GM06990 (cell line): ENCODE results near the gene TMEM229B.

ENCODE experiments used
- DNase-seq: peaks from one replicate; pipeline ENCODE4 v3.0.0-alpha.2; 2011; ENCODE audit not compliant: insufficient read length; ENCODE audit errors: extremely low read depth
- H3K27me3 ChIP-seq: replicated peaks from 2 replicates; pipeline ENCODE4 v1.6.0; 2011; ENCODE audit warnings: low read length; ENCODE audit not compliant: control insufficient read depth, insufficient read depth
- H3K36me3 ChIP-seq: 2 replicates; pipeline ENCODE4 v1.5.1; 2011; ENCODE audit warnings: low read length; ENCODE audit not compliant: control insufficient read depth, insufficient read depth
- H3K4me3 ChIP-seq: replicated peaks from 2 replicates; pipeline ENCODE4 v1.5.1; 2011; ENCODE audit warnings: low read depth, mild to moderate bottlenecking, control low read depth, low read length
- CTCF ChIP-seq: IDR thresholded peaks from 2 replicates; pipeline ENCODE4 v1.5.1; 2011; ENCODE audit warnings: low read length, control low read depth, mild to moderate bottlenecking, inconsistent platforms; ENCODE audit not compliant: insufficient read depth, poor library complexity, severe bottlenecking

TMEM229B gene

GRCh38 chr14:67500981-67501380 lies 12.5 kb upstream of the TMEM229B start:
- H3K36me3 ChIP-seq: no peaks in the 10 kb centered on the region
- H3K4me3 ChIP-seq: no peak overlapping the region
- no peak for TF ChIP-seq CTCF
- no peak for DNase-seq
- no peaks in the 10 kb centered on the region for H3K27me3 ChIP-seq

- TF ChIP-seq CTCF: no peak
- no peak for DNase-seq
- Histone ChIP-seq H3K36me3 (no peaks in the 10 kb centered on the region), H3K4me3 (no peak overlapping the region), H3K27me3 (no peaks in the 10 kb centered on the region)
Observed at GRCh38 chr14:67497716-67498115, 9.2 kb upstream of the TMEM229B start.

GRCh38 chr14:67497216-67497615 lies 8.7 kb upstream of the TMEM229B start:
- Histone ChIP-seq H3K27me3 (no peaks in the 10 kb centered on the region), H3K4me3 (no peak overlapping the region), H3K36me3 (no peaks in the 10 kb centered on the region)
- no peak for TF ChIP-seq CTCF
- no peak for DNase-seq

GRCh38 chr14:67495827-67496226 lies 7.3 kb upstream of the TMEM229B start:
- H3K4me3 ChIP-seq: no peak overlapping the region
- no peaks in the 10 kb centered on the region for H3K27me3 ChIP-seq
- no peaks in the 10 kb centered on the region for H3K36me3 ChIP-seq
- TF ChIP-seq CTCF: no peak
- DNase-seq: no peak

- Histone ChIP-seq H3K36me3 (no peaks in the 10 kb centered on the region), H3K27me3 (no peaks in the 10 kb centered on the region), H3K4me3 (no peak overlapping the region)
- peak; percentile 67 for DNase-seq
- TF ChIP-seq CTCF: no peak
Observed at GRCh38 chr14:67493092-67493717, 4.7 kb upstream of the TMEM229B start.

- no peak for DNase-seq
- H3K4me3 ChIP-seq: no peak overlapping the region
- no peak for TF ChIP-seq CTCF
- H3K36me3 ChIP-seq: no peaks in the 10 kb centered on the region
- H3K27me3 ChIP-seq: no peaks in the 10 kb centered on the region
Observed at GRCh38 chr14:67492538-67492937, 4.0 kb upstream of the TMEM229B start.
